Measurements from ENCODE around the gene SLC22A5. TPM values are rescaled to one million over a fixed set of nuclear protein-coding genes. Genes with fewer than 3 reads are reported as not detected.

Gene SLC22A5
- total RNA-seq, 1 donor from 2014 or later, result 14.7 TPM

- peaks cover 13% of the 10 kb centered on the region for H3K4me1 Mint-ChIP-seq (ENCODE audit: low read depth)
- no peak overlapping the region for H3K4me3 Mint-ChIP-seq (ENCODE audit: low read depth)
- H3K27me3 Mint-ChIP-seq, result no peaks in the 10 kb centered on the region
- TF ChIP-seq, protein P1, sequence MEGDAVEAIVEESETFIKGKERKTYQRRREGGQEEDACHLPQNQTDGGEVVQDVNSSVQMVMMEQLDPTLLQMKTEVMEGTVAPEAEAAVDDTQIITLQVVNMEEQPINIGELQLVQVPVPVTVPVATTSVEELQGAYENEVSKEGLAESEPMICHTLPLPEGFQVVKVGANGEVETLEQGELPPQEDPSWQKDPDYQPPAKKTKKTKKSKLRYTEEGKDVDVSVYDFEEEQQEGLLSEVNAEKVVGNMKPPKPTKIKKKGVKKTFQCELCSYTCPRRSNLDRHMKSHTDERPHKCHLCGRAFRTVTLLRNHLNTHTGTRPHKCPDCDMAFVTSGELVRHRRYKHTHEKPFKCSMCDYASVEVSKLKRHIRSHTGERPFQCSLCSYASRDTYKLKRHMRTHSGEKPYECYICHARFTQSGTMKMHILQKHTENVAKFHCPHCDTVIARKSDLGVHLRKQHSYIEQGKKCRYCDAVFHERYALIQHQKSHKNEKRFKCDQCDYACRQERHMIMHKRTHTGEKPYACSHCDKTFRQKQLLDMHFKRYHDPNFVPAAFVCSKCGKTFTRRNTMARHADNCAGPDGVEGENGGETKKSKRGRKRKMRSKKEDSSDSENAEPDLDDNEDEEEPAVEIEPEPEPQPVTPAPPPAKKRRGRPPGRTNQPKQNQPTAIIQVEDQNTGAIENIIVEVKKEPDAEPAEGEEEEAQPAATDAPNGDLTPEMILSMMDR (IDR thresholded peaks at IDR 0.05; ENCODE audit: unreplicated experiment), result no peak
- no peak overlapping the region for H3K27ac Mint-ChIP-seq
- no peaks in the 10 kb centered on the region for H3K9me3 Mint-ChIP-seq (ENCODE audit: low read depth)
- DNase-seq (ENCODE audit: low spot score, unreplicated experiment), result no peak
- H3K36me3 Mint-ChIP-seq (ENCODE audit: insufficient read depth), result no peaks in the 10 kb centered on the region
Measured at GRCh38 chr5:132422720-132423437, 53.4 kb downstream of the SLC22A5 start.

- DNase-seq (ENCODE audit: low spot score, unreplicated experiment), result no peak
- no peaks in the 10 kb centered on the region for H3K9me3 Mint-ChIP-seq (ENCODE audit: low read depth)
- peaks cover 15% of the 10 kb centered on the region for H3K4me1 Mint-ChIP-seq (ENCODE audit: low read depth)
- no peaks in the 10 kb centered on the region for H3K27me3 Mint-ChIP-seq
- no peak overlapping the region for H3K4me3 Mint-ChIP-seq (ENCODE audit: low read depth)
- TF ChIP-seq, protein P1 (IDR thresholded peaks at IDR 0.05; ENCODE audit: unreplicated experiment), result no peak
- H3K36me3 Mint-ChIP-seq (ENCODE audit: insufficient read depth), result no peaks in the 10 kb centered on the region
- H3K27ac Mint-ChIP-seq, result no peak overlapping the region
Measured at GRCh38 chr5:132423438-132423898, 54.0 kb downstream of the SLC22A5 start.

DNA sequence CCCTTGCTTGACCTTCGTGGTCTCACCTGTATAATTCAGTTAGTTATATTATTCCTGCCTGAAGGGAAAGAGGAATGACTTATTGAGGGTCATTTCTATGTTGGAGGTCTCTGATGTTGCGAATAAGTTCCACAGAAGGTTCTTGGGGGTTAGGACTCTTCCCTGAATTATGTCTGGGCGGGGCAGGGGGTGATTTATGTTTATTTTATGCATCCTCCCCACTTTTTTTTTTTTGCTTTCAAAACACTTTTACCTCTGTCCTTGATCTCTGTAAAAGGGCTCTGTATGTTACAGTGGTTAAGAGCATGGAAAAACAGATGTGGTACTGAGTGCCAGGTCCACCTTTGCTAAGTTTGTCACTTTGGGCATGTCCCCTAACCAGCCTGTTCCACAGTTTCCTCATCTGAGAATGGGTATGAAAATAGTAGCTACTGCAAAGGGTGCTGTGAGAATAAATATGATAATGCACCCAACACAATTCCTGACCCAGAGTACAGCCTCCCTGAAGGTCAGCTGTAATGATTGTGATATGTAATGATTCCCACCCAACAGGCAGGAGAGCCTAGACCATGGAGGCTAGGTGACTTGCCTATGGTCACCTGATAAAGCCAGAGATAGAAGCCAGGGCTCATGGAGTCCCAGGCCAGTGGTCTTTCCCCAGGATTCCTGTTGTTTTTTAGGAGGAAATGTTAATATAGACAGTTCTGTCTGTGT lies 54.8 kb downstream of the SLC22A5 start:
- peaks cover 15% of the 10 kb centered on the region for H3K4me1 Mint-ChIP-seq (ENCODE audit: low read depth)
- no peaks in the 10 kb centered on the region for H3K27me3 Mint-ChIP-seq
- TF ChIP-seq, protein P1 (IDR thresholded peaks at IDR 0.05; ENCODE audit: unreplicated experiment), result no peak
- DNase-seq (ENCODE audit: low spot score, unreplicated experiment), result no peak
- no peak overlapping the region for H3K4me3 Mint-ChIP-seq (ENCODE audit: low read depth)
- no peaks in the 10 kb centered on the region for H3K9me3 Mint-ChIP-seq (ENCODE audit: low read depth)
- H3K36me3 Mint-ChIP-seq (ENCODE audit: insufficient read depth), result no peaks in the 10 kb centered on the region
- no peak overlapping the region for H3K27ac Mint-ChIP-seq

DNA sequence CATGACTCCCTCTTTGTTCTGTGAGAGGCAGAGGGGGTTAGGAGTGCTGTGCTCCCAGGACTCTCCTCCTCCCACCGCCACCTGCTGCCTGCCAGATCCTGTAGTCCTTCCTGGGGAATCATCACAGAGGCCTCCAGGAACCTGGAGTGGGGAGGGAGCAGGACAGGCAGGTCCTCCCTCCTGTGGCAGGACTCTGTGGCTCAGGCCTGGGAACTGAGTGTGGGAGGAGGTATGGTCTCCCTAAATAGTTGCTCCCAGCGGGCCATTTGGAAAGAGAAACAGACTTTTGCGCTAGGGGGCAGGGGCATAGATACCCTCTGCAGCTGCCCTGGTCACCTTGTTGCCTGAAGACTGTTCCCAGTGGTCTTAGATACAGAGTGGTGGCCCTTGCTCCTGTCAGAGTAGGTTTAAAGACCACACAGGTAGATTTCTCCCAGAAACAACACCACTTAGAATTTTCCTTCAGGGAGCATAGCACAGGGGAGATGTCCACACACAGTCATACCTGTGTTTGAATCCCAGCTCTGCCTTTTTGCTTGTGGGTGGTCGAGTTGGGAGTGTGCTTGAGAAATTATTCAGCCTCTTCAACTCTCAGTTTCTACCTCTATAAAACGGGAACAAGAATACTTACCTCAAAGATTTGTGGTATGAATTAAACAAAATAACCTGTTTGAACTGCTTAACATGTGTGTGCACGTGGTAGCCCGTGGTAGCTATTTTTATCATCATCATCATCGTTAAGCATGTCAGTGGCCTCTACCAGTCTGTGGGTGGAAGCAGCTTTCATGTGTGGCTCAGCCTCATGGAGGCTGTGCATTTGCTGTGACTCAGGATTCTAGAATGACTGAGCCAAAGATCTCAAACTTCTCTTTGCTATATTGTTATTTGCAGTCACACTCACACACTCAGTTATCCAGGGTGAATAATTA lies 55.8 kb downstream of the SLC22A5 start:
- Mint-ChIP-seq H3K4me3 (ENCODE audit: low read depth) (no peak overlapping the region), H3K36me3 (ENCODE audit: insufficient read depth) (no peaks in the 10 kb centered on the region), H3K27me3 (no peaks in the 10 kb centered on the region), H3K4me1 (ENCODE audit: low read depth) (peaks cover 22% of the 10 kb centered on the region), H3K9me3 (ENCODE audit: low read depth) (no peaks in the 10 kb centered on the region), H3K27ac (no peak overlapping the region)
- DNase-seq (ENCODE audit: low spot score, unreplicated experiment), result no peak
- TF ChIP-seq, protein P1 (IDR thresholded peaks at IDR 0.05; ENCODE audit: unreplicated experiment), result no peak
